GM12864 (cell line): Measurements from ENCODE around the gene TICAM1.

Source experiments
- DNase-seq: peaks from one replicate; pipeline ENCODE4 v3.0.0-alpha.2; 2011; ENCODE audit warnings: low read depth
- H3K4me3 ChIP-seq: 2 replicates; pipeline ENCODE4 v1.5.1; 2011; ENCODE audit warnings: mild to moderate bottlenecking, low read depth, low read length, control low read depth
- TF ChIP-seq, protein P1 (sequence below): IDR thresholded peaks from 2 replicates; pipeline ENCODE4 v1.5.1; 2011; ENCODE audit warnings: low read depth, mild to moderate bottlenecking, moderate library complexity, low read length, control low read depth, inconsistent platforms; ENCODE audit errors: missing control alignments

TICAM1 gene

DNA sequence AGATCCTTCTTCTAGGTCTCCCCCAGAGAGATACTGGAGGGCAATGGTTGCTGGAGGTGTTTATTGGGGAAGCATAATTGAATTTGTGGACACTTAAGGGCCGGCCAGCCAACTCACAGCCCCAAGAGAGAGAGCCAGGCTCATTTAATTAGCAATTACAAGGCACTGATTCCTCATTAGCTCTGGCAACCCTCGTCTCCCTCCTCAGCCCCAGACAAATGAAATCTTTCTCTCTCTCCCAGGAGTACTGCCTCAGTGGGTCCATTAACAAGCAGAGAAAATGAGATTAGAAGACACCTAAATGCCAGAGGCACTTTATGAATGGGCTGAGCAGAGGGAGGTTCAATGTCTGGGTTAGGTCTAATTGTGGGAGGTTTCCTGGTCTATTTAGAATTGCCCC, 58.9 kb downstream of the TICAM1 start:
- DNase-seq, result no peak
- TF ChIP-seq, protein P1, sequence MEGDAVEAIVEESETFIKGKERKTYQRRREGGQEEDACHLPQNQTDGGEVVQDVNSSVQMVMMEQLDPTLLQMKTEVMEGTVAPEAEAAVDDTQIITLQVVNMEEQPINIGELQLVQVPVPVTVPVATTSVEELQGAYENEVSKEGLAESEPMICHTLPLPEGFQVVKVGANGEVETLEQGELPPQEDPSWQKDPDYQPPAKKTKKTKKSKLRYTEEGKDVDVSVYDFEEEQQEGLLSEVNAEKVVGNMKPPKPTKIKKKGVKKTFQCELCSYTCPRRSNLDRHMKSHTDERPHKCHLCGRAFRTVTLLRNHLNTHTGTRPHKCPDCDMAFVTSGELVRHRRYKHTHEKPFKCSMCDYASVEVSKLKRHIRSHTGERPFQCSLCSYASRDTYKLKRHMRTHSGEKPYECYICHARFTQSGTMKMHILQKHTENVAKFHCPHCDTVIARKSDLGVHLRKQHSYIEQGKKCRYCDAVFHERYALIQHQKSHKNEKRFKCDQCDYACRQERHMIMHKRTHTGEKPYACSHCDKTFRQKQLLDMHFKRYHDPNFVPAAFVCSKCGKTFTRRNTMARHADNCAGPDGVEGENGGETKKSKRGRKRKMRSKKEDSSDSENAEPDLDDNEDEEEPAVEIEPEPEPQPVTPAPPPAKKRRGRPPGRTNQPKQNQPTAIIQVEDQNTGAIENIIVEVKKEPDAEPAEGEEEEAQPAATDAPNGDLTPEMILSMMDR, result no peak
- no peak overlapping the region for H3K4me3 ChIP-seq

DNA sequence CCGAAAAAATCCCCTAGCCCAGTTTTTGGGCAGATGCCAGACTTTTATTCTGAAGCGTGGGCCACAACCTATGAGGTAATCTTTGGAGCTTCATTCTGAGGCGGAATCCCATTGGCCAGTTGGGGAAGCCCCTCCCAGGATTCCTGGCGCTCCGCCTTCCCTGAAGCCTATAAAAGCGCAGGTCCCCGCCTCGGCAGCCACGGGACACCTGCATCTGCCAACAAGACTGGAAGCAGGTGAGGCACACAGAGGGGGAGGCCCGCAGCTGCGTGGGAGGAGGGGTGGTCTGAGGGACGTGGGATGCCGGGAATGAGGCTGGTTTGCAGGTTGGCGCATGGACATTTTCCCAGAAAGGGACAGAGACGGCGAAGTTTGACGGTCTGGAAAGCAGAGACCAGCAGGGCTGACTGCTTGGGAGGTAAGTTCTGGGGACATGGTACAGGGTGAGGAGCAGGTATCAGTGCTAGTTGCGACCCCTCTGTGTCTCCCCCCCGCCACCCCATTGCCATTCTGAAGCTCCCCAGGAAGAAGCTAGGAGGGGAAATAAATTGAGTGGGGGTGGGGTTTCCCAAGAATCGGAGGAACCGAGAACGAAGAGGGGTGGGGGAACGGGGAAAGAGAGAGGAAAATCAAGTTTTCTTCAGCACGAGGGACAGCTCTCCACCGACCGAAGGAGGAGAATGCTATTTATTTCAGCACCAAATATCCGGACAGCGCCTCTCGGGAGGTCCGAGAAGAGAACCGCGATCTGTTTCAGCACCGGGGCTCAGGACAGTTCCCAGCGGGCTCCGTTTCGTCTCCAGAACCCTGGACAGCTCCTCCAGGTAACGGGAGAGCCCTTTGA, 62.4 kb downstream of the TICAM1 start:
- DNase-seq, result peak; percentile 26
- TF ChIP-seq, protein P1, result no peak
- no peak overlapping the region for H3K4me3 ChIP-seq
